ENCODE results near the gene IREB2.
"Not testable (repeated sequence)": the region's sequence is repeated elsewhere in the genome, so short reads cannot be mapped to it uniquely, and the experiment has no call there.

IREB2 gene

GRCh38 chr15:78407608-78408354 is 30.2 kb upstream of the IREB2 start:
- no peak for DNase-seq

- no peak for DNase-seq
Measured at GRCh38 chr15:78408355-78408640, 29.7 kb upstream of the IREB2 start.

- DNase-seq, result no peak
Measured at GRCh38 chr15:78408961-78409360, 29.1 kb upstream of the IREB2 start.

GRCh38 chr15:78411061-78411460 is 27.0 kb upstream of the IREB2 start:
- no peak for DNase-seq

- DNase-seq, result no peak
Measured at GRCh38 chr15:78414621-78415250, 23.3 kb upstream of the IREB2 start.

GRCh38 chr15:78415284-78415683 is 22.7 kb upstream of the IREB2 start:
- no peak for DNase-seq

GRCh38 chr15:78417754-78418630 is 20.0 kb upstream of the IREB2 start:
- DNase-seq, result no peak

- DNase-seq, result no peak
Measured at GRCh38 chr15:78418686-78419085, 19.3 kb upstream of the IREB2 start.

GRCh38 chr15:78419367-78419766 is 18.6 kb upstream of the IREB2 start:
- DNase-seq, result no peak

GRCh38 chr15:78420220-78420619 is 17.8 kb upstream of the IREB2 start:
- no peak for DNase-seq

GRCh38 chr15:78420766-78421165 is 17.2 kb upstream of the IREB2 start:
- no peak for DNase-seq

GRCh38 chr15:78421238-78421965 is 16.6 kb upstream of the IREB2 start:
- DNase-seq, result no peak

GRCh38 chr15:78422571-78423340 is 15.3 kb upstream of the IREB2 start:
- DNase-seq, result peak in 1 of 2 donors; percentile 61

GRCh38 chr15:78424673-78425072 is 13.3 kb upstream of the IREB2 start:
- DNase-seq, result no peak

GRCh38 chr15:78425643-78426042 is 12.4 kb upstream of the IREB2 start:
- DNase-seq, result peak in 1 of 2 donors; percentile 65

- DNase-seq, result no peak
Measured at GRCh38 chr15:78426300-78426699, 11.7 kb upstream of the IREB2 start.

- no peak for DNase-seq
Measured at GRCh38 chr15:78427953-78428352, 10.1 kb upstream of the IREB2 start.

- no peak for DNase-seq
Measured at GRCh38 chr15:78429477-78429876, 8.5 kb upstream of the IREB2 start.

- DNase-seq, result no peak
Measured at GRCh38 chr15:78431955-78432354, 6.1 kb upstream of the IREB2 start.

- DNase-seq, result no peak
Measured at GRCh38 chr15:78432664-78433063, 5.4 kb upstream of the IREB2 start.

- DNase-seq, result no peak
Measured at GRCh38 chr15:78434134-78434533, 3.9 kb upstream of the IREB2 start.

GRCh38 chr15:78434711-78435110 is 3.3 kb upstream of the IREB2 start:
- not testable (repeated sequence) for DNase-seq
